Progenitor cell of endocrine pancreas (in vitro differentiated cells): ENCODE measurements around the gene ZNF57. TPM values are rescaled to one million over a fixed set of nuclear protein-coding genes. Genes with fewer than 3 reads are reported as not detected.

Source experiments
- DNase-seq: peaks from one replicate; pipeline ENCODE4 v3.0.0; 2021; ENCODE audit warnings: low spot score; ENCODE audit not compliant: unreplicated experiment
- H3K27ac Mint-ChIP-seq: 2 replicates; pipeline ENCODE4 v1.8.0; 2021; ENCODE audit warnings: mild to moderate bottlenecking, moderate library complexity, mixed read lengths
- H3K27me3 Mint-ChIP-seq: 2 replicates; pipeline ENCODE4 v1.8.0; 2021; ENCODE audit warnings: mixed read lengths
- H3K36me3 Mint-ChIP-seq: 2 replicates; pipeline ENCODE4 v1.8.0; 2022; ENCODE audit warnings: mixed read lengths; ENCODE audit not compliant: insufficient read depth
- H3K4me1 Mint-ChIP-seq: 2 replicates; pipeline ENCODE4 v1.8.0; 2021; ENCODE audit warnings: low read depth, mixed read lengths
- H3K4me3 Mint-ChIP-seq: 2 replicates; pipeline ENCODE4 v1.8.0; 2021; ENCODE audit warnings: low read depth, mild to moderate bottlenecking, moderate library complexity, mixed read lengths
- H3K9me3 Mint-ChIP-seq: 2 replicates; pipeline ENCODE4 v1.8.0; 2021; ENCODE audit warnings: low read depth, mixed read lengths
- CTCF ChIP-seq: fragments of 200-600 bp; sonication (generic); IDR thresholded peaks from one replicate; pipeline ENCODE4 v1.5.0; 2021; ENCODE audit warnings: antibody characterized with exemption, mild to moderate bottlenecking; ENCODE audit not compliant: unreplicated experiment
- long read RNA-seq: library from polyadenylated mRNA; unstranded; transcript quantifications from one replicate; pipeline ENCODE4 v2.0.0, GENCODE V29; 2020
- total RNA-seq: library from RNA; stranded (reverse); gene quantifications from 2 replicates; pipeline ENCODE4 v1.2.1, GENCODE V29; 2021

Gene ZNF57
- 3.8 and 5.3 TPM in 2 replicates for total RNA-seq
- long read RNA-seq, transcript ZNF57-201 (4 exons, 2,003 nt): major isoform, 30 of 35 reads
- long read RNA-seq, partial matches to known transcripts: 0 of 35 reads
- long read RNA-seq, other reads (novel, unspliced or antisense): 5 of 35 reads

DNA sequence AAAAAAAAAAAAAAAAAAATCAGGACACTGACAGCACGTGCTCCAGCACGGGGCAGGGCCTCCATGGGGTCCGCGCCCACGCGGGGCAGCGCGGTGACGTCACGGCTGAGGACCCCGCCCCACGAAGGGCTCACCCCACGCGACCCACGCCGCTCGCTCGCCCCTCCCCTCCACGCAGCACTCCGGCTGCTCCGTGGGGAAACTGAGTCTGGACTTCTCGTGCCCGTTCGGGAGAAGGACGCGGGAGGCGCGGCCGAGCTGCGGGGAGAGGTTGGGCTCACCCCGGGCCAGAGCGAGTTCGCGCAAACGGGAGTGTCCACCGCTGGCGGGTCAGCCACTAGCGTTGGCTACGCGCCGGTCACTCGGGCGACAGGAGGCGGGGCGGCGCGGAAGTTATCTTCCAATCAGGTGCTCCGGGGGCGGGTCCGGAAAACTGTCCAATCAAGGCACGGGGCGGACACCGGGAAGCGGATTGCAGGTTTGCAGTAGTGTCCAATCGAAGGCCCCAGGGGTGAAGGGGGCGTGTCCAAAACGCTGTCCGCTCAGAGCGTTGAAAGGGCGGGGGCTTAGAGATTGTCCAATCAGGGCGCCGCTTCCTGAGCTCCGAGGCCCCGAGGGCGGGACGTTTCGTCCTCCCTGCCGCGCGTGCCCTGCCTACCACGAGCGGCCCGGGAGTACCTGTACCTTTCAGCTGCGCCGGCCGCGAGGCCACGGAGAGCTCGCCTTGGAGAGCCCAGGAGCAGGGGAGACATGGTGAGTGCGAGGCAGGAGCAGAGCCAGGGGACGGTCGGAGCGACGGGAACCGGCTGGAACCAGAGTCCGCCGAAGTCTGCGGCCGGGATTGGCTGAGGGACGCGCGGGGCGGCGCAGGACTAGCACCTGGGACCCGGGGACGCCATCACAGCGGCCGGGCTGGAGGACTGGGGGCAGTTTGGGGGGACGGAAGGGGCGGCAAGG, at the start of gene ZNF57:
Gene ZNF57 (plus strand): TSS at position 633 of the 957 bp plus-strand sequence. CDS start 118 bp downstream, at position 751.
- no peak for TF ChIP-seq CTCF
- H3K36me3 Mint-ChIP-seq: peaks cover 3% of the 10 kb centered on the region
- H3K4me1 Mint-ChIP-seq: peaks cover 5% of the 10 kb centered on the region
- peak within 1 kb of the TSS; percentile 97 for H3K27ac Mint-ChIP-seq
- no peaks in the 10 kb centered on the region for H3K27me3 Mint-ChIP-seq
- H3K9me3 Mint-ChIP-seq: peaks cover 12% of the 10 kb centered on the region
- DNase-seq: peak; percentile 97
- peak within 1 kb of the TSS; percentile 97 for H3K4me3 Mint-ChIP-seq

- Mint-ChIP-seq H3K4me1 (no peaks in the 10 kb centered on the region), H3K27me3 (no peaks in the 10 kb centered on the region), H3K4me3 (no peak overlapping the region), H3K9me3 (peaks cover 54% of the 10 kb centered on the region), H3K36me3 (peaks cover 77% of the 10 kb centered on the region), H3K27ac (peak overlapping the region; percentile 73)
- TF ChIP-seq CTCF: no peak
- no peak for DNase-seq
These were observed 48.1 kb upstream of the ZNF57 start for GRCh38 chr19:2852598-2852997.

DNA sequence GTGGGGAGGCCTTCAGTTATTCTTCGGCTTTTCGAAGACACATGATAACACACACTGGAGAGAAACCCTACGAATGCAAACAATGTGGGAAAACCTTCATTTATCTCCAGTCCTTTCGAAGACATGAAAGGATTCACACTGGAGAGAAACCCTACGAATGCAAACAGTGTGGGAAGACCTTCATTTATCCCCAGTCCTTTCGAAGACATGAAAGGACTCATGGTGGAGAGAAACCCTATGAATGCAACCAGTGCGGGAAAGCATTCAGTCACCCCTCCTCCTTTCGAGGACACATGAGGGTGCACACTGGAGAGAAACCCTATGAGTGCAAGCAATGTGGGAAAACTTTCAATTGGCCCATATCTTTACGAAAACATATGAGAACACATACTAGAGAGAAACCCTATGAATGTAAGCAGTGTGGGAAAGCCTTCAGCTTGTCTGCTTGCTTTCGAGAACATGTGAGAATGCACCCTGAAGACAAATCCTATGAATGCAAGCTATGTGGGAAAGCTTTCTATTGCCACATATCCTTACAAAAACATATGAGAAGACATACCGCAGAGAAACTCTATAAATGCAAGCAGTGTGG, 47.6 kb upstream of the ZNF57 start:
- Mint-ChIP-seq H3K27ac (no peak overlapping the region), H3K36me3 (peaks cover 78% of the 10 kb centered on the region), H3K9me3 (peaks cover 53% of the 10 kb centered on the region), H3K4me3 (no peak overlapping the region), H3K4me1 (no peaks in the 10 kb centered on the region), H3K27me3 (no peaks in the 10 kb centered on the region)
- TF ChIP-seq CTCF: no peak
- DNase-seq: no peak

GRCh38 chr19:2854849-2855248, 45.9 kb upstream of the ZNF57 start:
- peaks cover 60% of the 10 kb centered on the region for H3K9me3 Mint-ChIP-seq
- H3K4me1 Mint-ChIP-seq: no peaks in the 10 kb centered on the region
- H3K4me3 Mint-ChIP-seq: no peak overlapping the region
- no peak for TF ChIP-seq CTCF
- no peak overlapping the region for H3K27ac Mint-ChIP-seq
- H3K27me3 Mint-ChIP-seq: no peaks in the 10 kb centered on the region
- H3K36me3 Mint-ChIP-seq: peaks cover 82% of the 10 kb centered on the region
- DNase-seq: no peak

DNA sequence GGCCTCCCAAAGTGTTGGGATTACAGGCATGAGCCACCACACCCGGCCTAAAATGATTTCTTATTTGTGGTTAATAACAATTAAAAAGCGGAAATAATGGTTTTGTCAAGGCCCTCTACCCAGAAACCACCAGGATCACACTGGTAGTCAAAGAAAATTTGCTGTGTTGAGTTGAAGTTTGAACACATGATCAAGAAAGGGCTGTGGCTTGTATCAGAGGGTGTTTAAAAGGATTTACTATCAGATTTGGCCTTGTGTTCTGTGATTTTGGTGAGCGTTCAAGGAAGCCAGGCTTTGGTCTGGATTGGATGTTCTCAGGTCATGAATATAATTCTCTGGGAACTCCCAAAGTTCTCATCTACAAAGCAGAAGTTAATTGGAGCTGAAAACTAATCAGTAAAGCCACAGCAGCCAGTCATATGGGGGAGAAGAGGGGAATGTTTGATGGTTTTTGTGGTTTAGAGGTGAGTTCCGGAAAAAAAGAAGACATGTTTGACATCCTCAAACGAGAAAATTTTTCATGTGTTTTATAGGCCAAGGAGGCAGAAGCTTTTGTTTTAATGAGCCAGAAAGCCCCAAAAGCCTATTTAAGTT, 44.2 kb upstream of the ZNF57 start:
- Mint-ChIP-seq H3K9me3 (peaks cover 49% of the 10 kb centered on the region), H3K4me3 (no peak overlapping the region), H3K27ac (no peak overlapping the region), H3K36me3 (peaks cover 68% of the 10 kb centered on the region), H3K27me3 (no peaks in the 10 kb centered on the region), H3K4me1 (no peaks in the 10 kb centered on the region)
- TF ChIP-seq CTCF: no peak
- DNase-seq: no peak
